ENCODE data around the gene ATPAF1. TPM values are rescaled to one million over a fixed set of nuclear protein-coding genes. Genes with fewer than 3 reads are reported as not detected.
"Not testable (repeated sequence)": the region's sequence is repeated elsewhere in the genome, so short reads cannot be mapped to it uniquely, and the experiment has no call there.

ATPAF1 gene
- total and polyA plus RNA-seq, 3 experiments from 2014 or later: 40.2 to 75.8 (median 42.3) TPM

DNA sequence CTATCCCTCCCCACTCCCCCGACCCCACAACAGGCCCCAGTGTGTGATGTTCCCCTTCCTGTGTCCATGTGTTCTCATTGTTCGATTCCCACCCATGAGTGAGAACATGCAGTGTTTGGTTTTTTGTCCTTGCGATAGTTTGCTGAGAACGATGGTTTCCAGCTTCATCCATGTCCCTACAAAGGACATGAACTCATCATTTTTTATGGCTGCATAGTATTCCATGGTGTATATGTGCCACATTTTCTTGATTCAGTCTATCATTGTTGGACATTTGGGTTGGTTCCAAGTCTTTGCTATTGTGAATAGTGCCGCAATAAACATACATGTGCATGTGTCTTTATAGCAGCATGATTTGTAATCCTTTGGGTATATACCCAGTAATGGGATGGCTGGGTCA lies 5.2 kb downstream of the ATPAF1 start:
- not testable (repeated sequence) for H3K9me3 Mint-ChIP-seq, H3K27ac Mint-ChIP-seq, H3K27me3 Mint-ChIP-seq

DNA sequence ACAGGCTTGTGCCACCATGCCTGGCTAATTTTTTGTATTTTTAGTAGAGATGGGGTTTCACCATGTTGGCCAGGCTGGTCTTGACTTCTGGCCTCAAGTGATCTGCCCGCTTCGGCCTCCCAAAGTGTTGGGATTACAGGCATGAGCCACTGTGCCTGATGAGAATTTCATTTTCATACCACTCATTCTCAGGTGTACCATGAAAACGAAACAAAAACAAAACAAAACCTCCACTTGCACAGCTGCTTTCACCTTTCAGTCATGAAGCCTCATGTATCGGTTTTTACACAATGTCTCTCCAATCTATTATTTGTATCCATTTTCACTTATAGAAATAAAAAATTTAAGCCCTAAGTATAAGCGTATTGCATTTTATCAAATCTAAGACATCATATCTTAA lies 8.0 kb downstream of the ATPAF1 start:
- H3K4me3 ChIP-seq (ENCODE audit: low read length); H3K4me1 ChIP-seq (ENCODE audit: insufficient read depth, low read length); H3K27ac ChIP-seq (ENCODE audit: low read depth, low read length); POLR2A ChIA-PET; H3K9me3 Mint-ChIP-seq; H3K27me3 ChIP-seq (ENCODE audit: insufficient read depth, low read length, poor library complexity, severe bottlenecking); DNase-seq; CTCF ChIA-PET; H3K27me3 Mint-ChIP-seq; H3K9me3 ChIP-seq (ENCODE audit: low read length): not testable (repeated sequence)
- peaks cover 23 to 71% (median 24%) of the 10 kb centered on the region in 3 donors for H3K36me3 Mint-ChIP-seq
- peak overlapping the region in 1 of 7 donors; percentile 17 for H3K4me3 Mint-ChIP-seq
- peak overlapping the region in 2 of 8 donors; percentile 12 to 70 for H3K27ac Mint-ChIP-seq
- peaks cover 34% of the 10 kb centered on the region for H3K36me3 ChIP-seq (ENCODE audit: insufficient read depth, low read length)
- peaks cover 8 to 21% (median 14%) of the 10 kb centered on the region in 3 donors for H3K4me1 Mint-ChIP-seq

More for the DNA sequence above, 5.2 kb downstream of the ATPAF1 start:
- DNase-seq; H3K27ac ChIP-seq (ENCODE audit: low read depth, low read length); H3K27me3 ChIP-seq (ENCODE audit: insufficient read depth, low read length, poor library complexity, severe bottlenecking); H3K9me3 ChIP-seq (ENCODE audit: low read length); H3K4me3 Mint-ChIP-seq; H3K4me3 ChIP-seq (ENCODE audit: low read length); POLR2A ChIA-PET; CTCF ChIA-PET: not testable (repeated sequence)
- Mint-ChIP-seq H3K4me1 (peaks cover 24 to 41% (median 36%) of the 10 kb centered on the region in 3 donors), H3K36me3 (peaks cover 3 to 44% (median 13%) of the 10 kb centered on the region in 3 donors)
- peaks cover 16% of the 10 kb centered on the region for H3K4me1 ChIP-seq (ENCODE audit: insufficient read depth, low read length)
- peaks cover 17% of the 10 kb centered on the region for H3K36me3 ChIP-seq (ENCODE audit: insufficient read depth, low read length)

DNA sequence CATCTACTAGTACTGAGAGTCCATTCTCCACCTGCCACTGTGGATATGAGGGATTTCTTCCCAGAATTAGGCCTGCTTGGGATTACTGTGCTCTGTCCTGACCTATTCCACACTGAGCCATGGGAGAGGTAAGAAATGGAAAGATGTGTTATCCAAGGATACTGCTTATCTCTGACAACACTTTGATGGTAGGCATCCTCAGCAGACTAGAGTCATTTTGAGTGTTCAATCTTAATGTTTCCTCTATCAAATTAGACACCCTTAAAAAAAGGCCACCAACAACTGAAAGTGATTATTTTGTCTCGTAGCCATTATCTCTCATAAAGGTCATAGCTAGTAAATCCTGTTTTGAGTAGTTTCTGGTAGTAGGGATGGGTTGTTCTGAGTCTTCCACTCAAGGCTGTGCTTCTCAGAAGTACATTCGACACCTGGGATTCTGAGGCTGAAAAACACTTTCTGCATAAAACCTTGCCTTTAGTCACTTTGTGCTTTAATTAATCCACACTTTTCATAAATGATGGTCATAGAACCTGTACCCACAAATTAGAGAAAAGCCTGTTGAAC lies 8.8 kb downstream of the ATPAF1 start:
- H3K36me3 ChIP-seq (ENCODE audit: insufficient read depth, low read length): peaks cover 30% of the 10 kb centered on the region
- ChIA-PET POLR2A (no interaction called here), CTCF (interaction anchor here (0.6 kb wide), 1 partner anchor 19 kb away, joined by 3 read pairs; no protein-coding TSS in a partner anchor)
- Mint-ChIP-seq H3K4me3 (no peak overlapping the region), H3K4me1 (peaks cover 7 to 15% (median 14%) of the 10 kb centered on the region in 3 donors), H3K9me3 (no peaks in the 10 kb centered on the region), H3K27ac (peak overlapping the region in 5 of 8 donors; percentile 2 to 66 (median 52)), H3K36me3 (peaks cover 23 to 72% (median 27%) of the 10 kb centered on the region in 3 donors), H3K27me3 (no peaks in the 10 kb centered on the region)
- H3K4me3 ChIP-seq (ENCODE audit: low read length): no peak overlapping the region
- H3K4me1 ChIP-seq (ENCODE audit: insufficient read depth, low read length): no peaks in the 10 kb centered on the region
- no peak for DNase-seq
- no peaks in the 10 kb centered on the region for H3K27me3 ChIP-seq (ENCODE audit: insufficient read depth, low read length, poor library complexity, severe bottlenecking)
- H3K27ac ChIP-seq (ENCODE audit: low read depth, low read length): no peak overlapping the region
- no peaks in the 10 kb centered on the region for H3K9me3 ChIP-seq (ENCODE audit: low read length)

DNA sequence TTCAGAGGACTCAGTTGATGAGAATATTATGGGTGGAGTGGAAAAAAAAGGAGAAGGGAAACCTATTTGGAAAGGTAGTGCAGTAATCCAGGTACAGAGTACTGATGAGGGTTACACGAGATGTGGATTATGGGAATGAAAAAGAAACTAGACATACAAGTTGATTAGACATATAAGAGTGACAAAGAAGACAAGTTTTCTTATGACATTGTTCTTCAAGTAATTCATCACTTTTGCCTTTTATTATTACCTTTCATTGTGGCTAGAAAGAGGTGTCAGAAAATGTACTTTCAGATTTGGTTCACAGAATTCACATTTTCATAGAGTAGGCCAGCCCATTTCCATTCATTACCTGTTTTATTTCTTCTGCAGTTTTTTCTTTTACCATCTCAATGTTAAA lies 10.4 kb downstream of the ATPAF1 start:
- Histone ChIP-seq H3K36me3 (ENCODE audit: insufficient read depth, low read length) (peaks cover 21% of the 10 kb centered on the region), H3K4me1 (ENCODE audit: insufficient read depth, low read length) (no peaks in the 10 kb centered on the region), H3K27ac (ENCODE audit: low read depth, low read length) (no peak overlapping the region), H3K4me3 (ENCODE audit: low read length) (no peak overlapping the region), H3K9me3 (ENCODE audit: low read length) (no peaks in the 10 kb centered on the region), H3K27me3 (ENCODE audit: insufficient read depth, low read length, poor library complexity, severe bottlenecking) (no peaks in the 10 kb centered on the region)
- no peak for DNase-seq
- no peak overlapping the region for H3K4me3 Mint-ChIP-seq
- peak overlapping the region in 2 of 8 donors; percentile 20 to 26 for H3K27ac Mint-ChIP-seq
- H3K36me3 Mint-ChIP-seq: peaks cover 27 to 72% (median 39%) of the 10 kb centered on the region in 3 donors
- POLR2A ChIA-PET: interaction anchor here (0.6 kb wide), 1 partner anchor 45 kb away, joined by 3 read pairs; no protein-coding TSS in a partner anchor
- no peaks in the 10 kb centered on the region for H3K27me3 Mint-ChIP-seq
- CTCF ChIA-PET: interaction anchor here (1.6 kb wide), 1 partner anchor 10 kb away, joined by 3 read pairs; no protein-coding TSS in a partner anchor
- H3K9me3 Mint-ChIP-seq: no peaks in the 10 kb centered on the region
- H3K4me1 Mint-ChIP-seq: peaks cover 7 to 17% (median 15%) of the 10 kb centered on the region in 3 donors

DNA sequence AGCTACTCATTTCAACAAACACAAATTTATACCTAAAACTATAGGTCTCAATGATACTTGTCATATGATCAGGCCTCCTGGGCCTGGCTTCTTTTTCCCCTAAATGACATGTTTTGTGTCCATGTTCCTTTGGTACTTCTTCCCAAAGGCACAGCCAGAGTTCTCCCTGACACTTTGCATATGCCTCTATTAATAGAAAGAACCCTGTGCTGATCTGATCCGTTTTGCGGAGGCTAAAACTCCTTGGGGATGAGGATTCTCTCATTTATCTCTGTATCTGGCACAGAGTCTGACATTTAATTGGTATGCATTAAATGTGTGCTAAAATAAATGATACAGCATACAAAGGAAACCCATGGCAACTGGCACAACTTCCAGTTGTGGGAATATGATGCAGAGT lies 11.5 kb downstream of the ATPAF1 start:
- Mint-ChIP-seq H3K27me3 (no peaks in the 10 kb centered on the region), H3K4me1 (peaks cover 7 to 18% (median 17%) of the 10 kb centered on the region in 3 donors), H3K36me3 (peaks cover 34 to 81% (median 44%) of the 10 kb centered on the region in 3 donors), H3K9me3 (peaks cover 0 to 2% (median 0%) of the 10 kb centered on the region in 5 donors), H3K27ac (peak overlapping the region in 1 of 8 donors; percentile 12), H3K4me3 (no peak overlapping the region)
- CTCF ChIA-PET: interaction anchor here (1.6 kb wide), 1 partner anchor 11 kb away, joined by 3 read pairs; no protein-coding TSS in a partner anchor
- no peak overlapping the region for H3K27ac ChIP-seq (ENCODE audit: low read depth, low read length)
- H3K27me3 ChIP-seq (ENCODE audit: insufficient read depth, low read length, poor library complexity, severe bottlenecking): no peaks in the 10 kb centered on the region
- H3K4me3 ChIP-seq (ENCODE audit: low read length): no peak overlapping the region
- H3K4me1 ChIP-seq (ENCODE audit: insufficient read depth, low read length): no peaks in the 10 kb centered on the region
- peaks cover 21% of the 10 kb centered on the region for H3K36me3 ChIP-seq (ENCODE audit: insufficient read depth, low read length)
- H3K9me3 ChIP-seq (ENCODE audit: low read length): no peaks in the 10 kb centered on the region
- POLR2A ChIA-PET: no interaction called here
- no peak for DNase-seq

DNA sequence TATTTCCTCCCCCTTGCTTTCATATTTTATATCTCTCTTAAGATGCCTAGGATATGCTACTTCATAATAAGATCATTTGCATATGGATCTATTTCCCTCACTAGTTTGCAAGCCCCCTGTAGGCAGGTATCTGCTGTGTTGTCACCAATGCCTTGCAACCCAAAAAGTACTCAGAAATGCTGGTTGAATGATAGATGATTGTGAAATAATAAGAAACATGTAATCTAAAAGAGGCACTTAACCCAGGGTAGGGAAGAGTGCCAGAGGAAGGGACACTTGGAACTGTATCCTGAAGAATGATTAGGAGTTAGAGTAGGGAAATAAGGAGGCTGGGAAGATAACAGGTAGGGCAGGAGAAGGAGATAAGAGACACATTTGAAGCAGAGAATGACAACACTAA lies 12.3 kb downstream of the ATPAF1 start:
- ChIA-PET CTCF (no interaction called here), POLR2A (no interaction called here)
- no peak overlapping the region for H3K4me3 ChIP-seq (ENCODE audit: low read length)
- H3K9me3 Mint-ChIP-seq: peaks cover 0 to 2% (median 0%) of the 10 kb centered on the region in 5 donors
- H3K36me3 ChIP-seq (ENCODE audit: insufficient read depth, low read length): peaks cover 21% of the 10 kb centered on the region
- H3K36me3 Mint-ChIP-seq: peaks cover 35 to 82% (median 44%) of the 10 kb centered on the region in 3 donors
- peaks cover 7 to 18% (median 17%) of the 10 kb centered on the region in 3 donors for H3K4me1 Mint-ChIP-seq
- no peaks in the 10 kb centered on the region for H3K9me3 ChIP-seq (ENCODE audit: low read length)
- no peaks in the 10 kb centered on the region for H3K27me3 Mint-ChIP-seq
- H3K27ac Mint-ChIP-seq: peak overlapping the region in 4 of 8 donors; percentile 5 to 72 (median 44)
- no peaks in the 10 kb centered on the region for H3K27me3 ChIP-seq (ENCODE audit: insufficient read depth, low read length, poor library complexity, severe bottlenecking)
- no peak overlapping the region for H3K27ac ChIP-seq (ENCODE audit: low read depth, low read length)
- no peaks in the 10 kb centered on the region for H3K4me1 ChIP-seq (ENCODE audit: insufficient read depth, low read length)
- DNase-seq: no peak
- H3K4me3 Mint-ChIP-seq: no peak overlapping the region

DNA sequence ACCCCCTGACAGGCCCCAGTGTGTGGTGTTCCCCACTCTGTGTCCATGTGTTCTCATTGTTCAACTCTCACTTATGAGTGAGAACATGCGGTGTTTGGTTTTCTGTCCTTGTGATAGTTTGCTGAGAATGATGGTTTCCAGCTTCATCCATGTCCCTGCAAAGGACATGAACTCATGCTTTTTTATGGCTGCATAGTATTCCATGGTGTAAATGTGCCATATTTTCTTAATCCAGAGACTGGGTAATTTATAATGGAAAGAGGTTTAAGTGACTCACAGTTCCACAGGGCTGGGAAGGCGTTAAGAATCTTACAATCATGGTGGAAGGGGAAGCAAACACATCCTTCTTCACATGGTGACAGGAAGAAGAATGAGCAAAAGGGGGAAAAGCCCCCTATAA lies 13.5 kb downstream of the ATPAF1 start:
- H3K27me3 Mint-ChIP-seq; H3K27ac Mint-ChIP-seq; H3K4me3 Mint-ChIP-seq; H3K9me3 ChIP-seq (ENCODE audit: low read length); H3K9me3 Mint-ChIP-seq; DNase-seq; H3K4me3 ChIP-seq (ENCODE audit: low read length); H3K27ac ChIP-seq (ENCODE audit: low read depth, low read length); H3K4me1 ChIP-seq (ENCODE audit: insufficient read depth, low read length); H3K27me3 ChIP-seq (ENCODE audit: insufficient read depth, low read length, poor library complexity, severe bottlenecking); H3K4me1 Mint-ChIP-seq; POLR2A ChIA-PET; CTCF ChIA-PET: not testable (repeated sequence)
- H3K36me3 ChIP-seq (ENCODE audit: insufficient read depth, low read length): peaks cover 21% of the 10 kb centered on the region
- H3K36me3 Mint-ChIP-seq: peaks cover 46 to 86% (median 49%) of the 10 kb centered on the region in 3 donors

DNA sequence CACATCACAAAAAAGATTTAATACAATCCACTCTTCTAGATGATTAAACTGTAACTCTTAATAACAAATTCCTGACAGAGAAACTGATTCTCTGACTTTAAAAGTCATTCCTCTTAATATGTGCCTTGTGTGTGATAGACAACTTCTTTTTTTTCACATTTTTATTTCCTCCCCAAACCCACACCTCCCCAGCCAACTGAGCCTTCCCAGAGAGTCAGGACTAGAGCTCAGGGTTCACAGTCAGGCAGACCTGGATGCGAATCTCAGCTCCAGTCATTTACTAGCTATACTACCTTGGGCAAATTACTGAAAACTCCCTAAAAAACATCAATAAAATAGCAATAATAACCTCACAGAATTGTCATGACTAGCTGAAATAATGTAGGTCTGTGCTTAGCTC lies 14.2 kb downstream of the ATPAF1 start:
- Histone ChIP-seq H3K27me3 (ENCODE audit: insufficient read depth, low read length, poor library complexity, severe bottlenecking) (no peaks in the 10 kb centered on the region), H3K36me3 (ENCODE audit: insufficient read depth, low read length) (peaks cover 21% of the 10 kb centered on the region), H3K9me3 (ENCODE audit: low read length) (no peaks in the 10 kb centered on the region), H3K4me1 (ENCODE audit: insufficient read depth, low read length) (no peaks in the 10 kb centered on the region), H3K4me3 (ENCODE audit: low read length) (no peak overlapping the region), H3K27ac (ENCODE audit: low read depth, low read length) (no peak overlapping the region)
- DNase-seq: no peak
- CTCF ChIA-PET: no interaction called here
- Mint-ChIP-seq H3K4me3 (no peak overlapping the region), H3K27ac (peak overlapping the region in 1 of 8 donors; percentile 8), H3K9me3 (peaks cover 0 to 2% (median 2%) of the 10 kb centered on the region in 5 donors), H3K27me3 (no peaks in the 10 kb centered on the region), H3K36me3 (peaks cover 49 to 87% (median 52%) of the 10 kb centered on the region in 3 donors), H3K4me1 (peaks cover 0 to 4% (median 3%) of the 10 kb centered on the region in 3 donors)
- POLR2A ChIA-PET: interaction anchor here (0.7 kb wide), 1 partner anchor 20 kb away, joined by 4 read pairs; no protein-coding TSS in a partner anchor

All from CD8-positive, alpha-beta memory T cell (primary cell).